C4-2B (cell line): ENCODE measurements around the gene SMURF1.

Experiments used
- CTCF ChIP-seq: fragments of 450-650 bp; conservative IDR thresholded peaks from 2 replicates; pipeline ENCODE4 v1.5.1; 2017; ENCODE audit warnings: mild to moderate bottlenecking
- ZFX ChIP-seq: fragments of 450-650 bp; IDR thresholded peaks from 2 replicates; pipeline ENCODE4 v1.6.1; 2017

- TF ChIP-seq CTCF (no peak), ZFX (no peak)
These were observed 73.5 kb downstream of the SMURF1 start for GRCh38 chr7:99070361-99070760.
